Transverse colon (tissue), 4 donors: ENCODE results near the gene SCD5. TPM values are rescaled to one million over a fixed set of nuclear protein-coding genes. Genes with fewer than 3 reads are reported as not detected.

Experiments
- DNase-seq: peaks from one replicate; pipeline ENCODE4 v3.0.0-alpha.2; 2019
- H3K27ac ChIP-seq, 4 donors: fragments of 200-600 bp; sonication (generic); 2 replicates each; pipeline ENCODE4 v1.5.1; 2016 to 2018; ENCODE audit warnings: inconsistent platforms in 4 of 4
- H3K27me3 ChIP-seq: fragments of 200-600 bp; sonication (generic); 2 replicates; pipeline ENCODE4 v1.5.1; 2017; ENCODE audit warnings: inconsistent platforms
- H3K36me3 ChIP-seq, 4 donors: fragments of 200-600 bp; sonication (generic); 2 replicates each; pipeline ENCODE4 v1.5.1; 2017 to 2019; ENCODE audit warnings: inconsistent platforms in 4 of 4
- H3K4me1 ChIP-seq, 4 donors: fragments of 200-600 bp; sonication (generic); 2 replicates each; pipeline ENCODE4 v1.5.1; 2017 to 2020; ENCODE audit warnings: inconsistent platforms in 4 of 4
- H3K4me3 ChIP-seq, 4 donors: fragments of 200-600 bp; sonication (generic); 1 replicate in 1 of 4; 2 replicates in 3 of 4; pipeline versions ENCODE4 v1.5.1 to v1.6.1; 2017 to 2019; ENCODE audit warnings: inconsistent platforms in 4 of 4
- H3K9me3 ChIP-seq, 2 donors: fragments of 200-600 bp; sonication (generic); 2 replicates each; pipeline ENCODE4 v1.5.1; 2017 to 2019; ENCODE audit warnings: inconsistent platforms in 2 of 2
- CTCF ChIP-seq, 5 experiments: fragments of 200-600 bp in 3 of 5; fragments of 450-650 bp in 2 of 5; sonication (generic) in 3 of 5; IDR thresholded peaks; 1 replicate in 2 of 5; 2 replicates in 3 of 5; pipeline ENCODE4 v1.5.1; 2016 to 2017; ENCODE audit warnings: antibody characterized with exemption in 5 of 5, inconsistent platforms in 3 of 5, mild to moderate bottlenecking in 2 of 5, moderate library complexity in 1 of 5
- EP300 ChIP-seq: sonication (generic); formaldehyde crosslinking; IDR thresholded peaks from one replicate; pipeline ENCODE4 v1.6.1; 2017; ENCODE audit warnings: antibody characterized with exemption, low read depth
- POLR2A ChIP-seq: fragments of 450-650 bp; IDR thresholded peaks from one replicate; pipeline ENCODE4 v1.6.1; 2016; ENCODE audit warnings: antibody characterized with exemption, mild to moderate bottlenecking, moderate library complexity
- POLR2AphosphoS5 ChIP-seq, 3 donors: sonication (generic); formaldehyde crosslinking; IDR thresholded peaks; one replicate each; pipeline ENCODE4 v1.6.1; 2016; ENCODE audit warnings: antibody characterized with exemption in 3 of 3
- WGBS, 2 donors: methylation state at CpG; one replicate each; pipeline ENCODE4 v1.1.5; 2018; ENCODE audit warnings: low coverage in 1 of 2; 5-methylcytosine and 5-hydroxymethylcytosine counted together
- in situ Hi-C, 4 donors: fragments of 200-750 bp; cut with MboI; loops; one replicate each; pipeline versions ENCODE4 v1.15.0 to v1.15.1; 2017; ENCODE audit warnings: low sequenced_read_pairs in 3 of 4, low pct_ligation_motif_present in 1 of 4, low pct_unique_long_range_greater_than_20kb in 1 of 4
- intact Hi-C: fragments of 100-400 bp; cut with DNase I; formaldehyde crosslinking; loops from one replicate; pipeline ENCODE4 v1.15.1; 2023; ENCODE audit warnings: low total_unique reads
- total RNA-seq, 4 donors: library from RNA; depleted of rRNA; stranded (reverse); fragments of >200 nt; gene quantifications; one replicate each; pipeline ENCODE4 v1.1.0, GENCODE V29; 2016

Gene SCD5
- total RNA-seq, 4 donors from 2014 or later: 1.5 to 7.5 (median 3.5) TPM

GRCh38 chr4:82599336-82599735, 199.3 kb downstream of the SCD5 start:
- TF ChIP-seq POLR2AphosphoS5 (IDR thresholded peaks at IDR 0.05) (no peak), POLR2A (no peak), CTCF (IDR thresholded peaks at IDR 0.05) (no peak), EP300 (no peak)
- in situ Hi-C loops: no loop called here

GRCh38 chr4:82594456-82594855, 204.1 kb downstream of the SCD5 start:
- no peak overlapping the region for H3K27ac ChIP-seq
- H3K4me3 ChIP-seq: no peak overlapping the region
- WGBS, 2 donors: 81% methylated on average over 4 of the region's 4 CpGs; no CpG with 5 or more reads in 1 of the 2 donors
- TF ChIP-seq POLR2AphosphoS5 (IDR thresholded peaks at IDR 0.05) (no peak), POLR2A (no peak), EP300 (no peak), CTCF (IDR thresholded peaks at IDR 0.05) (no peak)
- DNase-seq: no peak
- in situ Hi-C loops: no loop called here
- H3K9me3 ChIP-seq: no peaks in the 10 kb centered on the region
- intact Hi-C loops: no loop called here
- no peaks in the 10 kb centered on the region for H3K36me3 ChIP-seq
- H3K4me1 ChIP-seq: peaks cover 0 to 10% (median 1%) of the 10 kb centered on the region in 4 donors
- no peaks in the 10 kb centered on the region for H3K27me3 ChIP-seq

More at GRCh38 chr4:82599336-82599735, 199.3 kb downstream of the SCD5 start:
- DNase-seq: no peak
- H3K36me3 ChIP-seq: no peaks in the 10 kb centered on the region
- WGBS, 2 donors: 70 to 71% methylated on average over 3 to 4 of the region's 4 CpGs
- no peak overlapping the region for H3K4me3 ChIP-seq
- no peaks in the 10 kb centered on the region for H3K4me1 ChIP-seq
- H3K27ac ChIP-seq: no peak overlapping the region
- H3K27me3 ChIP-seq: no peaks in the 10 kb centered on the region
- intact Hi-C loops: no loop called here
- H3K9me3 ChIP-seq: no peaks in the 10 kb centered on the region

- Histone ChIP-seq H3K4me3 (no peak overlapping the region), H3K27ac (no peak overlapping the region), H3K27me3 (no peaks in the 10 kb centered on the region), H3K9me3 (no peaks in the 10 kb centered on the region), H3K36me3 (no peaks in the 10 kb centered on the region), H3K4me1 (peaks cover 0 to 10% (median 1%) of the 10 kb centered on the region in 4 donors)
- in situ Hi-C loops (no loop called here), intact Hi-C loops (no loop called here)
- no peak for DNase-seq
- no peak for TF ChIP-seq CTCF (IDR thresholded peaks at IDR 0.05)
- TF ChIP-seq EP300: no peak
- no peak for TF ChIP-seq POLR2A
- TF ChIP-seq POLR2AphosphoS5 (IDR thresholded peaks at IDR 0.05): no peak
- 43 to 45% methylated on average over 5 of the region's 5 CpGs for WGBS, 2 donors
These were observed 205.2 kb downstream of the SCD5 start for GRCh38 chr4:82593411-82593810.

GRCh38 chr4:82592639-82593038, 206.0 kb downstream of the SCD5 start:
- H3K27ac ChIP-seq: no peak overlapping the region
- no peak overlapping the region for H3K4me3 ChIP-seq
- in situ Hi-C loops: no loop called here
- H3K4me1 ChIP-seq: peaks cover 0 to 10% (median 1%) of the 10 kb centered on the region in 4 donors
- 86 to 93% methylated on average over 2 to 3 of the region's 3 CpGs for WGBS, 2 donors
- intact Hi-C loops: no loop called here
- DNase-seq: no peak
- no peaks in the 10 kb centered on the region for H3K27me3 ChIP-seq
- no peaks in the 10 kb centered on the region for H3K36me3 ChIP-seq
- H3K9me3 ChIP-seq: no peaks in the 10 kb centered on the region
- no peak for TF ChIP-seq POLR2A
- TF ChIP-seq CTCF (IDR thresholded peaks at IDR 0.05): no peak
- TF ChIP-seq EP300: no peak
